Left ventricle myocardium inferior (tissue), 1 donor: Measurements from ENCODE around the gene SOX11. TPM values are rescaled to one million over a fixed set of nuclear protein-coding genes. Genes with fewer than 3 reads are reported as not detected.

ENCODE experiments used
- DNase-seq: peaks from one replicate; pipeline ENCODE4 v3.0.0-alpha.2; 2020
- H3K27ac ChIP-seq: fragments of 200-600 bp; replicated peaks from 2 replicates; pipeline ENCODE4 v1.8.0; 2021
- H3K27me3 ChIP-seq: fragments of 200-600 bp; 2 replicates; pipeline ENCODE4 v1.8.0; 2021; ENCODE audit warnings: low read depth
- H3K36me3 ChIP-seq: fragments of 200-600 bp; 2 replicates; pipeline ENCODE4 v1.8.0; 2021
- H3K4me1 ChIP-seq: fragments of 200-600 bp; 2 replicates; pipeline ENCODE4 v1.8.0; 2021
- H3K4me3 ChIP-seq: fragments of 200-600 bp; 2 replicates; pipeline ENCODE4 v1.8.0; 2021; ENCODE audit warnings: mild to moderate bottlenecking, moderate library complexity
- H3K9me3 ChIP-seq: fragments of 200-600 bp; replicated peaks from 2 replicates; pipeline ENCODE4 v1.8.0; 2021
- CTCF ChIP-seq: fragments of 200-600 bp; IDR thresholded peaks from 2 replicates; pipeline ENCODE4 v1.8.0; 2021; ENCODE audit warnings: antibody characterized with exemption, mild to moderate bottlenecking, borderline replicate concordance
- intact Hi-C: fragments of 100-400 bp; cut with micrococcal nuclease; formaldehyde crosslinking; loops from one replicate; pipeline ENCODE4 v1.11.0; 2022
- total RNA-seq: library from RNA; stranded (reverse); fragmentation: NEBNext Ultra II Directional; extraction: Animal tissue kit (Norgen Biotek cat#: 25700); gene quantifications from one replicate; pipeline ENCODE4 v1.2.1, GENCODE V29; 2021
- donor health status: DM: no; HTN: yes; CAD: no; lungs with severe emphysema.

Gene SOX11
- total RNA-seq, 1 donor from 2014 or later, result 0.93 TPM

- TF ChIP-seq CTCF, result peak; percentile 40
- Histone ChIP-seq H3K27me3 (peaks cover 99% of the 10 kb centered on the region), H3K9me3 (no peaks in the 10 kb centered on the region), H3K4me1 (peaks cover 45% of the 10 kb centered on the region), H3K36me3 (no peaks in the 10 kb centered on the region), H3K27ac (no peak overlapping the region), H3K4me3 (peak overlapping the region; percentile 63)
- DNase-seq, result no peak
- intact Hi-C loops, result no loop called here
Observed at GRCh38 chr2:5691221-5691984, 781 bp upstream of the SOX11 start.

- H3K27ac ChIP-seq, result peak overlapping the region; percentile 6
- DNase-seq, result no peak
- intact Hi-C loops, result no loop called here
Observed at GRCh38 chr2:5692561-5693286, 540 bp downstream of the SOX11 start.

GRCh38 chr2:5693287-5694201 lies 1.4 kb downstream of the SOX11 start:
- peaks cover 99% of the 10 kb centered on the region for H3K27me3 ChIP-seq
- H3K27ac ChIP-seq, result no peak overlapping the region
- no peaks in the 10 kb centered on the region for H3K9me3 ChIP-seq
- peaks cover 54% of the 10 kb centered on the region for H3K4me1 ChIP-seq
- no peak for DNase-seq
- H3K4me3 ChIP-seq, result peak overlapping the region; percentile 63
- intact Hi-C loops, result no loop called here
- H3K36me3 ChIP-seq, result no peaks in the 10 kb centered on the region
- no peak for TF ChIP-seq CTCF

More at GRCh38 chr2:5692561-5693286, 540 bp downstream of the SOX11 start:
- Histone ChIP-seq H3K36me3 (no peaks in the 10 kb centered on the region), H3K4me3 (peak overlapping the region; percentile 63), H3K27me3 (peaks cover 99% of the 10 kb centered on the region), H3K4me1 (peaks cover 54% of the 10 kb centered on the region), H3K9me3 (no peaks in the 10 kb centered on the region)
- no peak for TF ChIP-seq CTCF

DNA sequence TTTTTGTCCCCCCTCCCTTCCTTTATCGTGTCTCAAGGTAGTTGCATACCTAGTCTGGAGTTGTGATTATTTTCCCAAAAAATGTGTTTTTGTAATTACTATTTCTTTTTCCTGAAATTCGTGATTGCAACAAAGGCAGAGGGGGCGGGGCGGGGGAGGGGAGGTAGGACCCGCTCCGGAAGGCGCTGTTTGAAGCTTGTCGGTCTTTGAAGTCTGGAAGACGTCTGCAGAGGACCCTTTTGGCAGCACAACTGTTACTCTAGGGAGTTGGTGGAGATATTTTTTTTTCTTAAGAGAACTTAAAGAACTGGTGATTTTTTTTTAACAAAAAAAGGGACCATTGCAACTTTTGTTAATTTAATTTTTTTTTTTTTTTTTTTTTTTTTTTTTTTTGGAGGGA lies 2.1 kb downstream of the SOX11 start:
- Histone ChIP-seq H3K27me3 (peaks cover 100% of the 10 kb centered on the region), H3K36me3 (no peaks in the 10 kb centered on the region), H3K27ac (no peak overlapping the region), H3K9me3 (no peaks in the 10 kb centered on the region), H3K4me1 (peaks cover 54% of the 10 kb centered on the region), H3K4me3 (peak overlapping the region; percentile 63)
- TF ChIP-seq CTCF, result no peak
- no peak for DNase-seq
- intact Hi-C loops, result no loop called here
